H7 (cell line): Measurements from ENCODE around the gene BECN2. TPM values are rescaled to one million over a fixed set of nuclear protein-coding genes. Genes with fewer than 3 reads are reported as not detected.
A peak's percentile ranks its signal among the peaks of the same experiment; 100 is the strongest.
"Not testable (repeated sequence)": the region's sequence is repeated elsewhere in the genome, so short reads cannot be mapped to it uniquely, and the experiment has no call there.

ENCODE experiments used
- DNase-seq: peaks from one replicate; pipeline ENCODE4 v3.0.0; 2012
- H3K27me3 ChIP-seq: 2 replicates; pipeline ENCODE4 v1.6.0; 2011; ENCODE audit warnings: mild to moderate bottlenecking, low read length; ENCODE audit not compliant: control insufficient read depth, insufficient read depth
- H3K36me3 ChIP-seq: replicated peaks from 2 replicates; pipeline ENCODE4 v1.5.1; 2011; ENCODE audit warnings: low read length; ENCODE audit not compliant: control insufficient read depth, insufficient read depth
- H3K4me3 ChIP-seq: 2 replicates; pipeline ENCODE4 v1.5.1; 2011; ENCODE audit warnings: low read depth, mild to moderate bottlenecking, control low read depth, low read length, moderate library complexity; ENCODE audit not compliant: insufficient read depth
- total RNA-seq: library from RNA; depleted of rRNA; stranded (reverse); fragments of >200 nt; shearing (Covaris generic); gene quantifications from 2 replicates; pipeline ENCODE4 v1.2.3, GENCODE V29; 2014

Gene BECN2
- total RNA-seq, 1 experiment from 2014 or later, result not detected

GRCh38 chr1:241962153-241962552, 4.6 kb downstream of the BECN2 start:
- H3K36me3 ChIP-seq, result no peaks in the 10 kb centered on the region
- H3K4me3 ChIP-seq, result no peak overlapping the region
- H3K27me3 ChIP-seq, result no peaks in the 10 kb centered on the region
- DNase-seq, result no peak

- Histone ChIP-seq H3K27me3 (no peaks in the 10 kb centered on the region), H3K4me3 (no peak overlapping the region), H3K36me3 (no peaks in the 10 kb centered on the region)
- DNase-seq, result no peak
Observed at GRCh38 chr1:241963722-241964121, 6.2 kb downstream of the BECN2 start.

DNA sequence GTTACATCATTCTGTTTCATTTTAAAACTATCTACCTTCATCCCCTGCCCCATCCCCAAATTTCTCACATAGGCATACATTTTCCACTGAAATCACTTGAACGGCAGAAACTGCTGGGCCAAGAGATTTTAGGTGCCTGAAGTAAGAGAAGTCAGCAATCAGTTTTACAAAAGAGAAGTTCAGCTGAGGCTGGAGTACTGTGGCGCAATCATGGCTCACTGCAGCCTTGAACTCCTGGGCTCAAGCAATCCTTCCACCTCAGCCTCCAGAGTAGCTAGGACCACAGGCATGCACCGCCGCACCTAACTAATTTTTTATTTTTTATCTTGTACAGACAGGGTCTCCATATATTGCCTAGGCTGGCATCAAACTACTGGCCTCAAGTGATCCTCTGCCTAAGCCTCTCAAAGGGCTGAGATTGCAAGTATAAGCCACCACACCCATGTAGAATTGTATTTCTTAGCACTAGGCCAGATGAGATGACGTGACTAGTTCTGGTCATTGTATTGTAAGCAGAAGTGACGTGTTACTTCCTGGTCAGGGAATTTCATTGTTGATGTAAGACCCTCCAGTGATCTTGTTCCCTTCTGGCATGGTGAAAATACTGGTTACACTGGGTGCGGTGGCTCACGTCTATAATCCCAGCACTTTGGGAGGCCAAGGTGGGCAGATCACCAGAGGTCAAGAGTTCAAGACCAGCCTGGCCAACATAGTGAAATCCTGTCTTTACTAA, 7.1 kb downstream of the BECN2 start:
- no peaks in the 10 kb centered on the region for H3K27me3 ChIP-seq
- DNase-seq, result no peak
- no peak overlapping the region for H3K4me3 ChIP-seq
- H3K36me3 ChIP-seq, result no peaks in the 10 kb centered on the region

GRCh38 chr1:241968611-241969010, 11.0 kb downstream of the BECN2 start:
- Histone ChIP-seq H3K27me3 (no peaks in the 10 kb centered on the region), H3K36me3 (no peaks in the 10 kb centered on the region), H3K4me3 (no peak overlapping the region)
- DNase-seq, result no peak

DNA sequence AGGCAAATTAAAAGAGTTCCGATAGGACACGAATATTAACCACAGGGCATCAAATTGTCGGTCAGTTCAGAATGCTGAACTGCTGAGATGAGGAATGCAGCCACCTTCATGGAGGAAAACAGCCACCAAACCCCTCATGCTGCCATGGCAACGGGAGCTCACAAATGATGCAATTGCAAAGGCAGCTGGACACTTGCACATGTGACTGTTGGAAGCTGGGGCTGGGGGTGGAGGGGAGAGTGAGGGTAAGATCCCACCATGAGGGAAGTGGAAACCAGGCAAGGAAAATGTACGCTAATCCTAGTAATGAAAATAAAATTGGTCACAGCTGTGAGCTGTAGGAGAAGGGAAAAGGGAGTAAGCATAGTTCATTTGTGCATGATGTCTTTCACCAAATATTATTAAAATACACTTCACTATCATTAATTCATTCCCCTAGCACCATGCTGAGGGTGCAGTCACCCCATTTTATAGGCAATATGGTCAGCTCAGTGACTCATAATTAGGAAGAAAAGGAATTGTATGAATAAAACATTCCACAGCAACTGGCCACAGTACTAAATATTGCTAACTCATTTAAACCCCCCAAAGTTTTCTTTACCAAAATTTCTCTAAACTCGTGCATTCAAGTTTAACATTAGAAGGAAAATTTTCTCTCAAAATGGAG, 15.3 kb downstream of the BECN2 start:
- peak; percentile 50 for DNase-seq
- no peaks in the 10 kb centered on the region for H3K36me3 ChIP-seq
- H3K27me3 ChIP-seq, result no peaks in the 10 kb centered on the region
- H3K4me3 ChIP-seq, result no peak overlapping the region

- H3K27me3 ChIP-seq, result no peaks in the 10 kb centered on the region
- H3K4me3 ChIP-seq, result no peak overlapping the region
- no peak for DNase-seq
- H3K36me3 ChIP-seq, result no peaks in the 10 kb centered on the region
Observed at GRCh38 chr1:241976229-241976628, 18.7 kb downstream of the BECN2 start.

DNA sequence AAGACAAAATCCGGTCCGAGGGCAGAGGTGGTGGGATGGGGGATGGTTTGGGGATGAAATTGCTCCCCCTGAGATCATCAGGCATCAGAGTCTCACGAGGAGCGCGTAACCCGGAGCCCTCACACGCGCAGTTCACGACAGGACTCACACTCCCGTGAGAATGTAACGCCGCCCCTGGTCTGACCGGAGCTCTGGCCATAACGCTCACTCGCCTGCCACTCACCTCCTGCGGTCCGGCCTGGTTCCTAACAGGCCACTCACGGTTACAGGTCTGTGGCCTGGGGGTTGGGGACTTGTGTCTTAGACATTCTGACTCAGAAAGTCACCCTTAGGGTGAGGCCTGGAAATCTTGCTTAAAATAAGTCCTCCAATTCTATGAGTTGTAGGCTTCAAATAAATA, 21.5 kb downstream of the BECN2 start:
- Histone ChIP-seq H3K36me3 (no peaks in the 10 kb centered on the region), H3K4me3 (no peak overlapping the region), H3K27me3 (no peaks in the 10 kb centered on the region)
- no peak for DNase-seq

DNA sequence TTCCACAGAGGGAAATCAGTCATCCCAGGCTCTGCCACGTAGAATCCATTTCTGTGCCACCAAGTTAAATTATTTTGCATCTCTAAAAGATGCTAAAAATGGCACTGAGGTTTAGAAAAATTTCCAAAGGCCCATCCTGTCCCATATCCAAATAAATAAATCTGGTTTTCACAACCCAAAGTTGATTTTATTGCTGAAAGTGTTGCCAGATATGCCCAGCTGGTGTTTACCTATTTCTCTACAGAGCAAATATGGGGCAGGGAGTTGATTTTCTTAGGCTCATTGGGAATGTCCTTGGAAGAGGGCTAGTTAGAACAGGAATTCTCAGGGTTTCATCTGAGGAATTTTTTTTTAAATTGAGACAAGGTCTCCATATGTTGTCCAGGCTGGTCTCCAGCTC, 22.4 kb downstream of the BECN2 start:
- DNase-seq, result no peak
- Histone ChIP-seq H3K36me3 (no peaks in the 10 kb centered on the region), H3K27me3 (no peaks in the 10 kb centered on the region), H3K4me3 (no peak overlapping the region)

DNA sequence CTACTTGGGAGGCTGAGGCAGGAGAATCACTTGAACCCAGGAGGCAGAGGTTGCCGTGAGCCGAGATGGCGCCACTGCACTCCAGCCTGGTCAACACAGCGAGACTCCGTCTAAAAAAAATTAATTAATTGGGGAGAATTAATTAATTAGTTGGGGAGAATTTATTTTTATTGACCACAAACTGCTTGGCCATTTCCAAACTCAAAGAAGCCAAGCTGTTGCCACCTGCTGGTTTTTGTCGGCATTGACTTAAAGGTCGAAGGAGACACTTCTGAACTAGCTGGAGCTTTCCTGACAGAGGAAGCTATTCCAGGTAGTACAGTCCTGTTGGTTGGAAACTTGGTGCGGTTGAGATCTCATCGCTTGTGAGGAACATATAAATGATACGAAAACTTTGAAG, 28.2 kb downstream of the BECN2 start:
- Histone ChIP-seq H3K27me3 (no peaks in the 10 kb centered on the region), H3K36me3 (no peaks in the 10 kb centered on the region), H3K4me3 (no peak overlapping the region)
- DNase-seq, result peak; percentile 69

DNA sequence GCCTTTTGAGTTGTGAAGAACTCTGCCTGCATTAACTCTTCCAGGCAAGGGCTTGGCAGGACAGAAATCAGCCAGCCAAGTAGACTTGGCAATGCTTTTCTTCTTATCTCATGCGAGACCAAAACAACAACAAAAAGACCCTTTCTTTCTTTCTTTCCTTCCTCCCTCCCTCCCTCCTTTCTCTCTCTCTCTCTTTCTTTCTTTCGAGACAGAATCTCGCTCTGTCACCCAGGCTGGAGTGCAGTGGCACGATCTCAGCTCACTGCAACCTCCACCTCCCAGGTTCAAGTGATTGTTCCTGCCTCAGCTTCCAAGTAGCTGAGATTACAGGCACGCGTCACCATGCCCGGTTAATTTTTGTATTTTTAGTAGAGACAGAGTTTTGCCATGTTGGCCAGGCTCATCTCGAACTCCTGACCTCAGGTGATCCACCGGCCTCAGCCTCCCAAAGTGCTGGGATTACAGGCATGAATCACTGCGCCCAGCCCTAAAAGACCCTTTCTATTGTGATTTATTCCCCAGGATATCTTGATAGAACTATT, 30.9 kb downstream of the BECN2 start:
- H3K4me3 ChIP-seq, H3K36me3 ChIP-seq, H3K27me3 ChIP-seq, DNase-seq: not testable (repeated sequence)

DNA sequence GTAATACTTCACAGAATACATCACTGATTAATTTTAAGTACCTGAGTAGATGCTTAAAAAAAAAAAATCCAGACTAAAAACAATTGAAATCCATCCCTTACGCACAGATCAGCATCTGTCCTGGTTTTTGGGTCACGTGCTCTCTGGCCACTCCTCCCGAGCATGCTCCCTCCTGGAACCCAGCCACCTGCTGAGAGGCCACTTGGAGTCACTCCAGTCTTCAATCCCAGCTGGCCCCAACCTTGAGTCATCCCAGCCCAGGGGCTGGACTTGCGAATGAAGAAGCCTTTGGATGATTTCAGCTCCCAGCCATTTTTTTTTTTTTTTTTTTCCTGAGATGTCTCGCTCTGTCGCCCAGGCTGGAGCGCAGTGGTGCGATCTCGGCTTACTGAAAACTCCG, 32.5 kb downstream of the BECN2 start:
- peak; percentile 53 for DNase-seq
- H3K36me3 ChIP-seq, result no peaks in the 10 kb centered on the region
- H3K4me3 ChIP-seq, result no peak overlapping the region
- no peaks in the 10 kb centered on the region for H3K27me3 ChIP-seq

GRCh38 chr1:241992734-241993133, 35.2 kb downstream of the BECN2 start:
- Histone ChIP-seq H3K4me3 (no peak overlapping the region), H3K36me3 (no peaks in the 10 kb centered on the region), H3K27me3 (peaks cover 2% of the 10 kb centered on the region; the same call in 1 of the 2 replicates)
- DNase-seq, result no peak

GRCh38 chr1:241994171-241994570, 36.6 kb downstream of the BECN2 start:
- Histone ChIP-seq H3K36me3 (no peaks in the 10 kb centered on the region), H3K4me3 (no peak overlapping the region), H3K27me3 (peaks cover 2% of the 10 kb centered on the region; the same call in 1 of the 2 replicates)
- DNase-seq, result no peak

- Histone ChIP-seq H3K27me3 (peaks cover 2% of the 10 kb centered on the region; the same call in 1 of the 2 replicates), H3K36me3 (no peaks in the 10 kb centered on the region), H3K4me3 (no peak overlapping the region)
- DNase-seq, result no peak
Observed at GRCh38 chr1:241997401-241997998, 39.9 kb downstream of the BECN2 start.

GRCh38 chr1:241998412-241998921, 40.9 kb downstream of the BECN2 start:
- Histone ChIP-seq H3K36me3 (no peaks in the 10 kb centered on the region), H3K27me3 (peaks cover 2% of the 10 kb centered on the region; the same call in 1 of the 2 replicates), H3K4me3 (peak overlapping the region; percentile 49)
- peak; percentile 83 for DNase-seq
